CD8-positive, alpha-beta memory T cell (primary cell): ENCODE measurements around the gene RABL3. TPM values are rescaled to one million over a fixed set of nuclear protein-coding genes. Genes with fewer than 3 reads are reported as not detected.
"Not testable (repeated sequence)": the region's sequence is repeated elsewhere in the genome, so short reads cannot be mapped to it uniquely, and the experiment has no call there.

Experiments
- CTCF ChIA-PET: fragments of 350-600 bp; sonication (Branson Sonifier 250); formaldehyde crosslinking; loops from one replicate; lab custom pipeline; 2021; ENCODE audit warnings: antibody characterized with exemption; lab: Charles Lee
- POLR2A ChIA-PET: fragments of 350-600 bp; sonication (Branson Sonifier 250); formaldehyde crosslinking; loops from one replicate; lab custom pipeline; 2021; ENCODE audit warnings: antibody characterized with exemption; lab: Charles Lee
- DNase-seq, 5 donors: peaks; one replicate each; pipeline versions ENCODE4 v3.0.0 to v3.0.0-alpha.2; 2020 to 2022; ENCODE audit warnings: mixed read lengths in 1 of 5
- H3K27ac ChIP-seq: one replicate; pipeline ENCODE4 v1.7.0; 2013; ENCODE audit warnings: low read depth, mild to moderate bottlenecking, low read length, moderate library complexity
- H3K27me3 ChIP-seq: 2 replicates; pipeline ENCODE4 v1.7.0; 2013; ENCODE audit warnings: low read length, mild to moderate bottlenecking; ENCODE audit not compliant: insufficient read depth, poor library complexity, severe bottlenecking
- H3K36me3 ChIP-seq: 2 replicates; pipeline ENCODE4 v1.7.0; 2013; ENCODE audit warnings: mild to moderate bottlenecking, low read length, moderate library complexity; ENCODE audit not compliant: insufficient read depth
- H3K4me1 ChIP-seq: 2 replicates; pipeline ENCODE4 v1.7.0; 2013; ENCODE audit warnings: mild to moderate bottlenecking, low read length, moderate library complexity; ENCODE audit not compliant: insufficient read depth
- H3K4me3 ChIP-seq: 2 replicates; pipeline ENCODE4 v1.7.0; 2013; ENCODE audit warnings: mild to moderate bottlenecking, low read length
- H3K9me3 ChIP-seq: 2 replicates; pipeline ENCODE4 v1.7.0; 2013; ENCODE audit warnings: mild to moderate bottlenecking, low read length
- H3K27ac Mint-ChIP-seq, 8 donors: one replicate each; pipeline ENCODE4 v1.8.0; 2020 to 2021; ENCODE audit warnings: mixed read lengths in 8 of 8, mild to moderate bottlenecking in 6 of 8, inconsistent platforms in 3 of 8, moderate library complexity in 3 of 8
- H3K27me3 Mint-ChIP-seq, 2 donors: one replicate each; pipeline ENCODE4 v1.8.0; 2020 to 2021; ENCODE audit warnings: mixed read lengths in 2 of 2, mild to moderate bottlenecking in 1 of 2, moderate library complexity in 1 of 2
- H3K36me3 Mint-ChIP-seq, 3 donors: one replicate each; pipeline ENCODE4 v1.8.0; 2020 to 2021; ENCODE audit warnings: mixed read lengths in 3 of 3, inconsistent platforms in 1 of 3, mild to moderate bottlenecking in 1 of 3
- H3K4me1 Mint-ChIP-seq, 3 donors: one replicate each; pipeline ENCODE4 v1.8.0; 2020 to 2021; ENCODE audit warnings: mixed read lengths in 3 of 3, inconsistent platforms in 1 of 3, mild to moderate bottlenecking in 1 of 3
- H3K4me3 Mint-ChIP-seq, 7 donors: one replicate each; pipeline ENCODE4 v1.8.0; 2020 to 2021; ENCODE audit warnings: mixed read lengths in 7 of 7, mild to moderate bottlenecking in 6 of 7, moderate library complexity in 4 of 7, inconsistent platforms in 2 of 7
- H3K9me3 Mint-ChIP-seq, 5 donors: one replicate each; pipeline ENCODE4 v1.8.0; 2020 to 2022; ENCODE audit warnings: mixed read lengths in 5 of 5, mild to moderate bottlenecking in 3 of 5, moderate library complexity in 2 of 5, inconsistent platforms in 1 of 5
- polyA plus RNA-seq: library from polyadenylated mRNA; unstranded; fragments of 300-500 nt; fragmentation: Illumina TruSeq; gene quantifications from one replicate; pipeline ENCODE4 v1.2.3, GENCODE V29; 2021
- total RNA-seq, 2 experiments: library from RNA; stranded (reverse); gene quantifications; one replicate each; pipeline ENCODE4 v1.2.3, GENCODE V29; 2021

The RABL3 gene
- total and polyA plus RNA-seq, 3 experiments from 2014 or later: 35.8 to 40.4 (median 39.0) TPM

DNA sequence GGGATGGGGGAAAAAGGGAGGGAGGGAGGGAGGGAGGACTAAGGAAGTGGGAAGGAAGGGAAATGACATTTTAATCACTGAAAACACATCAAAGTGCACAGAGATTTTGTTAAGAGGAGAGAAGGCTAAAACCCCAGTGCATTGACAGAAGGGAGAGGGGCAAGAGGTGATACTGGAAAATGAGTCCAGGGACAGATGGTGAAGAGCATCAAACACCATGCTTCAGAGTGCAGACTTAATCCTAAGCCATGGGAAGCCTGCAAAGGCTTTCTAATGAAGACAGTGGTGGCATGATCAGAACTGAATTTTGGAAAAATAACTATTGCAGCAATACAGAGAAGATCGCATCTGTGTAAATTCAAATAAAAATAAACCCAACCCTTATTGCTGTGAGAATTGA lies 102.1 kb downstream of the RABL3 start:
- H3K27ac Mint-ChIP-seq: no peak overlapping the region
- CTCF ChIA-PET: no interaction called here
- peaks cover 0 to 2% (median 2%) of the 10 kb centered on the region in 3 donors for H3K36me3 Mint-ChIP-seq
- H3K4me3 ChIP-seq: no peak overlapping the region
- H3K4me1 Mint-ChIP-seq: peaks cover 6 to 12% (median 9%) of the 10 kb centered on the region in 3 donors
- H3K36me3 ChIP-seq: no peaks in the 10 kb centered on the region
- H3K9me3 Mint-ChIP-seq: no peaks in the 10 kb centered on the region
- no peaks in the 10 kb centered on the region for H3K4me1 ChIP-seq
- H3K27me3 Mint-ChIP-seq: peaks cover 0 to 3% of the 10 kb centered on the region in 2 donors
- DNase-seq: no peak
- H3K27me3 ChIP-seq: no peaks in the 10 kb centered on the region
- H3K4me3 Mint-ChIP-seq: no peak overlapping the region
- H3K27ac ChIP-seq: no peak overlapping the region
- POLR2A ChIA-PET: no interaction called here
- no peaks in the 10 kb centered on the region for H3K9me3 ChIP-seq

DNA sequence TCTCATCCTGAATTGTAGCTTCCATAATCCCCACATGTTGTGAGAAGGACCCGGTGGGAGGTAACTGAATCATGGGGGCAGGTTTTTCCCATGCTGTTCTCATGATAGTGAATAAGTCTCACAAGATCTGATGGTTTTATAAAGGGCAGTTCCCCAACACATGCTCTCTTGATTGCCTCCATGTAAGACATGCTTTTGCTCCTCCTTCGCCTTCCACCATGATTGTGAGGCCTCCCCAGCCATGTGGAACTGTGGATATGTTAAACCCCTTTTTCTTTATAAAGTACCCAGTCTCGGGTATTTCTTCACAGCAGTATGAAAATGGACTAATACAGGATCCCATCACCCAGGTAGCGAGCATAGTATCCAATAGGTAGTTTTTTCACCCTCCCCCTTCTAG lies 103.5 kb downstream of the RABL3 start:
- H3K4me3 Mint-ChIP-seq, H3K9me3 Mint-ChIP-seq, H3K36me3 ChIP-seq, H3K9me3 ChIP-seq, H3K27ac Mint-ChIP-seq, H3K27me3 ChIP-seq, CTCF ChIA-PET, POLR2A ChIA-PET, H3K27ac ChIP-seq, DNase-seq, H3K36me3 Mint-ChIP-seq, H3K4me1 ChIP-seq, H3K4me3 ChIP-seq, H3K27me3 Mint-ChIP-seq: not testable (repeated sequence)
- peaks cover 6 to 12% (median 9%) of the 10 kb centered on the region in 3 donors for H3K4me1 Mint-ChIP-seq

DNA sequence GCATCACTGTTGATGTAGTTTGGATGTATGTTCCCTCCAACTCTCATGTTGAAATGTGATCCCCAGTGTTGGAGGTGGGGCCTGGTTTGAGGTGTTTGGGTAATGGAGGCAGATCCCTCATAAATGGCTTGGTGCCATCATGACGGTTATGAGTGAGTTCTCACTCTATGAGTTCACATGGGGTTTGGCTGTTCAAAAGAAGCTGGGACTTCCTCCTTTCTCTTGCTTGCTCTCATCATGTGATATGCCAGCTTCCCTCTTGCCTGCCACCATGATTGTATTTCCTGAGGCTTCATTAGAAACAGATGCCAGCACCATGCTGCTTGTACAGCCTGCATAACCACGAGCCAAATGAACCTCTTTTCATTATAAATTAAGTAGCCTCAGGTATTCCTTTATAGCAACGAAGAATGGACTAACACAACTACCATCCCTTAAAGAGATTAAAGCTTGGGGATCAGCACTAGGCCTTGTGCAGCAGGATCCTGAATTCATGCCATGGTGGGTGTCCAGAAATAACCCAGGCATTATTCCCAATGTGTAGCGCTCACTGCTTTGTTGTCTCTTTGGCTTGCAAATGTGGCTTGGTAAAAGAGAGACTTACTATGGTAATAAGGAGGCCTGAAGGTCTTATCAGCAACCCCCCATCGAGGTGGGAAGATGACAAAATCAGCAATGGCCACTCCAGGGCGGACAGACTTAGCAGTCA lies 104.3 kb downstream of the RABL3 start:
- CTCF ChIA-PET: no interaction called here
- no peaks in the 10 kb centered on the region for H3K9me3 Mint-ChIP-seq

DNA sequence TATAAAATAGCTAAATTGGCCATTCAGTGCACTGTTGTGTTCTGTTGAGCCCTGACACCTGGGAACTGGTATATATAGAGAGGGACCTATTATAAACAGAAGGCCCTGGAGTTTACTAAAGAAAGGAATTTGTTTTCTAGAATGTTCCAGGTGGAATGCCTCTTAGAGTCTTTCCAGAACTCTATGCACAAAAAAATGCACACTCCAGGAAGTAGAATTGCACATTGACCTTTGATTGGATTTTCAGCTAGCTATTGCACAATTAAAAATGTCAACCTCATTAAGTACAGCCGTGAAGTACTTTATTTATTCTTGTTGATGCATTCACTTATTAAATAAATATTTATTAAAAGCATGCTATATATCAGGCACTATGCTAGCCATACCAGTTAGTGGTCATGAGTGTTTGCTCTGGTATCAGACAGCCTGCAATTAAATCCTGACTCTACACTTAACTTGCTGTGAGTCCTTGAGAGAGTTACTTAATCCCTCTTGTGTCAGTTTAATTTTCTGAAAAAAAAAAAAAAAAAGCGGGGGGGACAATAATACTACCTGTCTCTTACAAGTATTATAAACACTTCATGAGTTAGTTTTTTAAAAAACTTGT lies 105.4 kb downstream of the RABL3 start:
- peaks cover 0 to 2% (median 2%) of the 10 kb centered on the region in 3 donors for H3K36me3 Mint-ChIP-seq

More for the DNA sequence above, 104.3 kb downstream of the RABL3 start:
- Mint-ChIP-seq H3K36me3 (peaks cover 0 to 2% (median 2%) of the 10 kb centered on the region in 3 donors), H3K27me3 (peaks cover 0 to 3% of the 10 kb centered on the region in 2 donors), H3K4me1 (peaks cover 6 to 12% (median 9%) of the 10 kb centered on the region in 3 donors), H3K27ac (no peak overlapping the region), H3K4me3 (no peak overlapping the region)
- Histone ChIP-seq H3K36me3 (no peaks in the 10 kb centered on the region), H3K27ac (no peak overlapping the region), H3K4me1 (no peaks in the 10 kb centered on the region), H3K9me3 (no peaks in the 10 kb centered on the region), H3K4me3 (no peak overlapping the region), H3K27me3 (no peaks in the 10 kb centered on the region)
- DNase-seq: no peak
- POLR2A ChIA-PET: no interaction called here

More for the DNA sequence above, 105.4 kb downstream of the RABL3 start:
- Histone ChIP-seq H3K4me1 (no peaks in the 10 kb centered on the region), H3K36me3 (no peaks in the 10 kb centered on the region), H3K27ac (no peak overlapping the region), H3K27me3 (no peaks in the 10 kb centered on the region), H3K9me3 (no peaks in the 10 kb centered on the region), H3K4me3 (no peak overlapping the region)
- peaks cover 0 to 3% of the 10 kb centered on the region in 2 donors for H3K27me3 Mint-ChIP-seq
- no peaks in the 10 kb centered on the region for H3K9me3 Mint-ChIP-seq
- no peak overlapping the region for H3K27ac Mint-ChIP-seq
- ChIA-PET POLR2A (no interaction called here), CTCF (no interaction called here)
- H3K4me3 Mint-ChIP-seq: no peak overlapping the region
- DNase-seq: no peak
- H3K4me1 Mint-ChIP-seq: peaks cover 6 to 12% (median 9%) of the 10 kb centered on the region in 3 donors

Other genes starting within 250 kb of the RABL3 start
- 100 to 1,000 TPM; 102 to 103 TPM for gene NDUFB4, start 146.2 kb downstream of the RABL3 start, total RNA-seq
- 263 TPM for gene NDUFB4, start 146.2 kb downstream of the RABL3 start, polyA plus RNA-seq
- gene HGD, start 60.3 kb downstream of the RABL3 start, total RNA-seq: 1 to 10 TPM in 1 of 2 experiments, under 1 TPM in 1; 0.98 to 1.1 TPM
- not detected for gene HGD, start 60.3 kb downstream of the RABL3 start, polyA plus RNA-seq
- gene GTF2E1, start 228 bp upstream of the RABL3 start, total RNA-seq: 10 to 100 TPM; 25.9 to 27.8 TPM
- 14.3 TPM for gene GTF2E1, start 228 bp upstream of the RABL3 start, polyA plus RNA-seq
- gene STXBP5L, start 165.7 kb upstream of the RABL3 start, total RNA-seq: not detected
- not detected for gene STXBP5L, start 165.7 kb upstream of the RABL3 start, polyA plus RNA-seq